ENCODE results near the gene ATP1A2. TPM values are rescaled to one million over a fixed set of nuclear protein-coding genes. Genes with fewer than 3 reads are reported as not detected.

The ATP1A2 gene
- total RNA-seq, 1 donor, result 0.72 TPM

GRCh38 chr1:160085686-160086455 lies 29.7 kb upstream of the ATP1A2 start:
- Histone ChIP-seq H3K27ac (ENCODE audit: low read depth, low read length) (no peak overlapping the region), H3K9me3 (ENCODE audit: low read depth, low read length) (no peaks in the 10 kb centered on the region), H3K4me2 (ENCODE audit: insufficient read depth, low read length) (no peak overlapping the region), H3K4me1 (ENCODE audit: insufficient read depth, low read length) (peaks cover 2% of the 10 kb centered on the region), H3K36me3 (ENCODE audit: insufficient read depth, low read length) (no peaks in the 10 kb centered on the region), H2AFZ (ENCODE audit: low read length) (no peak overlapping the region), H3K79me2 (ENCODE audit: insufficient read depth, low read length) (no peaks in the 10 kb centered on the region), H3K27me3 (ENCODE audit: insufficient read depth, low read length) (peaks cover 35% of the 10 kb centered on the region), H4K20me1 (ENCODE audit: insufficient read depth, low read length) (no peaks in the 10 kb centered on the region), H3K4me3 (ENCODE audit: insufficient read depth, low read length) (no peak overlapping the region)
- TF ChIP-seq CTCF (IDR thresholded peaks at IDR 0.05; ENCODE audit: extremely low read depth, low read depth, low read length), result peak; percentile 89
- peak; percentile 100 for DNase-seq (ENCODE audit: insufficient read length, low spot score, missing footprints)

GRCh38 chr1:160086456-160086892 lies 29.1 kb upstream of the ATP1A2 start:
- Histone ChIP-seq H3K4me2 (ENCODE audit: insufficient read depth, low read length) (no peak overlapping the region), H3K27ac (ENCODE audit: low read depth, low read length) (no peak overlapping the region), H3K36me3 (ENCODE audit: insufficient read depth, low read length) (no peaks in the 10 kb centered on the region), H3K27me3 (ENCODE audit: insufficient read depth, low read length) (peaks cover 29% of the 10 kb centered on the region), H3K79me2 (ENCODE audit: insufficient read depth, low read length) (no peaks in the 10 kb centered on the region), H4K20me1 (ENCODE audit: insufficient read depth, low read length) (no peaks in the 10 kb centered on the region), H3K4me1 (ENCODE audit: insufficient read depth, low read length) (no peaks in the 10 kb centered on the region), H2AFZ (ENCODE audit: low read length) (no peak overlapping the region), H3K9me3 (ENCODE audit: low read depth, low read length) (no peaks in the 10 kb centered on the region), H3K4me3 (ENCODE audit: insufficient read depth, low read length) (no peak overlapping the region)
- DNase-seq (ENCODE audit: insufficient read length, low spot score, missing footprints), result peak; percentile 69
- no peak for TF ChIP-seq CTCF (IDR thresholded peaks at IDR 0.05; ENCODE audit: extremely low read depth, low read depth, low read length)

- H3K79me2 ChIP-seq (ENCODE audit: insufficient read depth, low read length), result no peaks in the 10 kb centered on the region
- H3K36me3 ChIP-seq (ENCODE audit: insufficient read depth, low read length), result no peaks in the 10 kb centered on the region
- H3K9me3 ChIP-seq (ENCODE audit: low read depth, low read length), result no peaks in the 10 kb centered on the region
- no peak overlapping the region for H3K4me2 ChIP-seq (ENCODE audit: insufficient read depth, low read length)
- no peaks in the 10 kb centered on the region for H4K20me1 ChIP-seq (ENCODE audit: insufficient read depth, low read length)
- H3K27ac ChIP-seq (ENCODE audit: low read depth, low read length), result no peak overlapping the region
- no peaks in the 10 kb centered on the region for H3K4me1 ChIP-seq (ENCODE audit: insufficient read depth, low read length)
- DNase-seq (ENCODE audit: insufficient read length, low spot score, missing footprints), result no peak
- H3K27me3 ChIP-seq (ENCODE audit: insufficient read depth, low read length), result peaks cover 22% of the 10 kb centered on the region
- no peak overlapping the region for H2AFZ ChIP-seq (ENCODE audit: low read length)
- H3K4me3 ChIP-seq (ENCODE audit: insufficient read depth, low read length), result no peak overlapping the region
- no peak for TF ChIP-seq CTCF (IDR thresholded peaks at IDR 0.05; ENCODE audit: extremely low read depth, low read depth, low read length)
These were observed 28.4 kb upstream of the ATP1A2 start for GRCh38 chr1:160087118-160087662.

GRCh38 chr1:160089883-160090282 lies 25.7 kb upstream of the ATP1A2 start:
- Histone ChIP-seq H3K9me3 (ENCODE audit: low read depth, low read length) (no peaks in the 10 kb centered on the region), H4K20me1 (ENCODE audit: insufficient read depth, low read length) (no peaks in the 10 kb centered on the region)

More at GRCh38 chr1:160089883-160090282, 25.7 kb upstream of the ATP1A2 start:
- H3K4me1 ChIP-seq (ENCODE audit: insufficient read depth, low read length), result no peaks in the 10 kb centered on the region
- no peak overlapping the region for H3K27ac ChIP-seq (ENCODE audit: low read depth, low read length)
- H3K4me2 ChIP-seq (ENCODE audit: insufficient read depth, low read length), result no peak overlapping the region
- no peaks in the 10 kb centered on the region for H3K36me3 ChIP-seq (ENCODE audit: insufficient read depth, low read length)
- TF ChIP-seq CTCF (IDR thresholded peaks at IDR 0.05; ENCODE audit: extremely low read depth, low read depth, low read length), result no peak
- peaks cover 2% of the 10 kb centered on the region for H3K27me3 ChIP-seq (ENCODE audit: insufficient read depth, low read length)
- H3K4me3 ChIP-seq (ENCODE audit: insufficient read depth, low read length), result no peak overlapping the region
- peak; percentile 78 for DNase-seq (ENCODE audit: insufficient read length, low spot score, missing footprints)
- H3K79me2 ChIP-seq (ENCODE audit: insufficient read depth, low read length), result no peaks in the 10 kb centered on the region
- no peak overlapping the region for H2AFZ ChIP-seq (ENCODE audit: low read length)
